GM12872 (cell line): ENCODE results near the gene SERPINA3.

Source experiments
- CTCF ChIP-seq: IDR thresholded peaks from 3 replicates; pipeline ENCODE4 v1.5.1; 2011; ENCODE audit warnings: low read depth, mild to moderate bottlenecking, low read length, moderate library complexity; ENCODE audit not compliant: insufficient read depth

The SERPINA3 gene

DNA sequence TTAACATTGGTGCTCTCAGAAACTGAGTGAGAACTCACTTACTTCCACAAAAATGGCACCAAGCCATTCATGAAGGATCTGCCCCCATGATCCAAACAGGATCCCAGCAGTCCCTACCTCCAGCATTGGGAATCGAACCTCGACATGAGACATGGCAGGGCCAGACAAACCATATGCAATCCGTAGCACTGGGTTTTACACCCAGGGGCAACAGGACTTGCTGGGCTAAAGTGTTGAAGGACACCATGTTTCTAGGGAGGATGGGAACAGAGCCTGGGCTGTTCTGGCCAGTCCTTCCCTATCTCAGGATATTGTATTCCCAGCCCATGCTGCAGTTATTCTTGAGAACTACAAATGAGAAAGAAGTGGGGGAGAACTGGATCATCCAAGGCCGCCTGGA is 36.6 kb downstream of the SERPINA3 start:
- TF ChIP-seq CTCF, result no peak

GRCh38 chr14:94649543-94650443 is 37.6 kb downstream of the SERPINA3 start:
- TF ChIP-seq CTCF, result no peak

- TF ChIP-seq CTCF, result no peak
These were observed 38.2 kb downstream of the SERPINA3 start for GRCh38 chr14:94650444-94650775.

DNA sequence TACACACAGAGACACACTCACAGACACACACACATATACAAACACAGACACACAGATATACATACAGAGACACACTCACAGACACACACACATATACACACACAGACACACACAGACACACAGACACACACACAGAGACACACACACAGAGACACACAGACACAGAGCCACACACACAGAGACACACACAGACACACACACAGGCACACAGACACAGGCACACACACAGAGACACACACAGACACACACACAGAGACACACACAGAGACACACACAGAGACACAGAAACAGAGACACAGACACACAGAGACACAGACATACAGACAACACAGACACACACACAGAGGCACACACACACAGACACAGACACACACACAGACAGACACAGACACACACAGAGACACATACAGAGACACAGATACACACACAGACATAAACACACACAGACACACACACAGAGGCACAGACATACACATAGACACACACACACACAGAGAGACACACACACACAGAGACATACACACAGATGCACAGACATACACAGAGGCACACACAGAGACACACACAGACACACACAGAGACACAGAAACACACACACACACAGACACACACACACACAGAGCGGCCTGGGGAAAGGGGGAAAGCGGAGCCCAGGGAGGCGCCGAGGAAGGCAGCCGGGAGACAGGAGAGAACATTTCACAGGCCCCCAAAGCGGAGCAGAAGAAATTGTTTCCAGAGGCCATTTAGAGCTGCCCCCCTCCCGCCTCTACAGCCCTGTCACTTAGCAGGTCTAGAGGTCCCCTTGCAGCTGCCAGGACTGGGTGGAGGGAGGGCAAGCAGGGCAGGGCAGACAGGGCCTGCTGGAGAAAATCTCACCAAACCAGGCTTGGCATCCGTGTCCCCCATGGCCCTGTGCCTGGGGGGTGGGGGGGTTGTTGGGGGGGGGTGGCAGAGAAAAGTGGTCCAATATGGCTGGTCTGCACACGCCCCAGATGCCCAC is 38.9 kb downstream of the SERPINA3 start:
- no peak for TF ChIP-seq CTCF

- no peak for TF ChIP-seq CTCF
These were observed 41.1 kb downstream of the SERPINA3 start for GRCh38 chr14:94653321-94653720.

- TF ChIP-seq CTCF, result no peak
These were observed 42.1 kb downstream of the SERPINA3 start for GRCh38 chr14:94654071-94654861.

DNA sequence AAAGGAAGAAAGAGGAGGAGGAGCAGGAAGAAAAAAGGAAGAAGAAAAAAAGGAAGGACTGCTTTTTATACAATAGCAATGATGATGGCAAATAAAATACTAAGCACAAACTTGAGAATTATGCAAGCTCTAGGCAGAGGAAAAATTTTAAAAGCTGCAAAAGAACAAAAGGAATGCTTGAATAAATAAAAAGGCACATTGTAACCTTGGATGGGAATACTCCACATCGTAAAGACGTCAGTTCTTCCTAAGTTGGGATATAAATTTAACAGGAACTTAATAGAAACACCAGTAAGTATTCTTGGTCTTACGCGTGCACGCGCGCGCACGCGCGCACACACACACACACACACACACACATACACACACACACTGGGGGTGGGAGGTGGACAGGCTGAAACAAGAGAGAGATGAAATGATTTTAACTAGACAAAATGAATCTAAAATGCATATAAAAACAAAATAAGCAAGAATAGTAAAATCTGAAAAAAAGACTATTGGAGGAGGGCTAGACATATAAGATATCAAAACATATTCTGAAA is 43.0 kb downstream of the SERPINA3 start:
- no peak for TF ChIP-seq CTCF
